GM18909 (cell line): ENCODE data around the gene GAS2.

ENCODE experiments used
- ATAC-seq: cut with Tn5 transposase; IDR thresholded peaks from one replicate; pipeline ENCODE4 v1.9.1; 2021; ENCODE audit warnings: mild to moderate bottlenecking; ENCODE audit not compliant: unreplicated experiment, poor library complexity

The GAS2 gene

GRCh38 chr11:22720457-22720856 lies 54.0 kb downstream of the GAS2 start:
- no peak for ATAC-seq

- no peak for ATAC-seq
These were observed 56.9 kb downstream of the GAS2 start for GRCh38 chr11:22723274-22723673.

GRCh38 chr11:22725079-22725478 lies 58.7 kb downstream of the GAS2 start:
- ATAC-seq, result no peak

GRCh38 chr11:22728600-22729389 lies 62.4 kb downstream of the GAS2 start:
- ATAC-seq, result no peak

GRCh38 chr11:22730319-22730718 lies 63.9 kb downstream of the GAS2 start:
- ATAC-seq, result peak; percentile 79

GRCh38 chr11:22732588-22732987 lies 66.2 kb downstream of the GAS2 start:
- ATAC-seq, result no peak

GRCh38 chr11:22733475-22734248 lies 67.3 kb downstream of the GAS2 start:
- no peak for ATAC-seq

GRCh38 chr11:22734628-22735345 lies 68.4 kb downstream of the GAS2 start:
- ATAC-seq, result no peak

- ATAC-seq, result no peak
These were observed 75.8 kb downstream of the GAS2 start for GRCh38 chr11:22742157-22742613.

GRCh38 chr11:22749536-22749935 lies 83.1 kb downstream of the GAS2 start:
- ATAC-seq, result no peak

GRCh38 chr11:22752908-22753310 lies 86.5 kb downstream of the GAS2 start:
- ATAC-seq, result no peak

GRCh38 chr11:22753416-22753815 lies 87.0 kb downstream of the GAS2 start:
- no peak for ATAC-seq

GRCh38 chr11:22761066-22761465 lies 94.7 kb downstream of the GAS2 start:
- no peak for ATAC-seq

- no peak for ATAC-seq
These were observed 96.8 kb downstream of the GAS2 start for GRCh38 chr11:22763166-22763565.

- ATAC-seq, result no peak
These were observed 98.3 kb downstream of the GAS2 start for GRCh38 chr11:22764735-22765134.

- no peak for ATAC-seq
These were observed 101.9 kb downstream of the GAS2 start for GRCh38 chr11:22768281-22768680.

GRCh38 chr11:22769081-22769480 lies 102.7 kb downstream of the GAS2 start:
- ATAC-seq, result no peak

- ATAC-seq, result no peak
These were observed 108.3 kb downstream of the GAS2 start for GRCh38 chr11:22774716-22775115.

- ATAC-seq, result no peak
These were observed 108.8 kb downstream of the GAS2 start for GRCh38 chr11:22775248-22775647.

GRCh38 chr11:22778642-22779041 lies 112.2 kb downstream of the GAS2 start:
- no peak for ATAC-seq

- no peak for ATAC-seq
These were observed 113.4 kb downstream of the GAS2 start for GRCh38 chr11:22779850-22780249.
